Endothelial cell of umbilical vein (primary cell): Measurements from ENCODE around the gene ATXN1. TPM values are rescaled to one million over a fixed set of nuclear protein-coding genes. Genes with fewer than 3 reads are reported as not detected.
A peak's percentile ranks its signal among the peaks of the same experiment; 100 is the strongest.

Source experiments
- BruUV-seq: library from RNA; stranded (reverse); fragments of 400-500 nt; replicated peaks from 2 replicates; lab custom pipeline; 2021; lab: Mats Ljungman, UMichigan
- CTCF ChIA-PET: fragments of 300-600, 350-600 bp; sonication (Branson Sonifier 250); formaldehyde crosslinking; loops from one replicate; lab custom pipeline; 2021; ENCODE audit warnings: antibody characterized with exemption, inconsistent platforms; lab: Charles Lee
- POLR2A ChIA-PET: fragments of 300-600, 350-600 bp; sonication (Branson Sonifier 250); formaldehyde crosslinking; loops from one replicate; lab custom pipeline; 2021; ENCODE audit warnings: antibody characterized with exemption, inconsistent platforms; lab: Charles Lee
- DNase-seq: peaks from one replicate; pipeline ENCODE4 v3.0.0-alpha.2; 2011; ENCODE audit warnings: low read depth, low spot score
- FAIRE-seq: peaks from 2 replicates; lab custom pipeline; 2011; peaks lifted over from hg19 to GRCh38; lab: Jason Lieb, UNC
- H2AFZ ChIP-seq: 2 replicates; pipeline ENCODE4 v1.6.0; 2012; ENCODE audit warnings: low read depth, low read length, control low read depth, inconsistent platforms
- H3K27ac ChIP-seq: 2 replicates; pipeline ENCODE4 v1.5.1; 2011; ENCODE audit warnings: low read depth, mild to moderate bottlenecking, control low read depth, low read length, moderate library complexity; ENCODE audit not compliant: insufficient read depth
- H3K27me3 ChIP-seq, 2 experiments: 2 replicates each; pipeline versions ENCODE4 v1.6.0 to v1.6.1; 2011; ENCODE audit warnings: low read length in 2 of 2, mixed read lengths in 1 of 2; ENCODE audit not compliant: control insufficient read depth in 2 of 2, insufficient read depth in 2 of 2
- H3K36me3 ChIP-seq, 2 experiments: 2 replicates in 1 of 2; 3 replicates in 1 of 2; pipeline ENCODE4 v1.5.1; 2011; ENCODE audit warnings: low read length in 2 of 2, mild to moderate bottlenecking in 1 of 2, moderate library complexity in 1 of 2; ENCODE audit not compliant: control insufficient read depth in 2 of 2, insufficient read depth in 2 of 2; ENCODE audit errors: extremely low read depth in 1 of 2
- H3K4me1 ChIP-seq: 3 replicates; pipeline ENCODE4 v1.5.1; 2011; ENCODE audit warnings: mild to moderate bottlenecking, low read length; ENCODE audit not compliant: control insufficient read depth, insufficient read depth; ENCODE audit errors: extremely low read depth
- H3K4me2 ChIP-seq: 2 replicates; pipeline ENCODE4 v1.6.1; 2011; ENCODE audit warnings: low read length, control low read depth, mixed read lengths; ENCODE audit not compliant: insufficient read depth
- H3K4me3 ChIP-seq, 3 experiments: fragments of 200-600 bp in 1 of 3; sonication (generic), shearing (Covaris generic) in 1 of 3; replicated peaks in 1 of 3; 2 replicates each; pipeline ENCODE4 v1.5.1; 2011 to 2016; ENCODE audit warnings: control low read depth in 3 of 3, low read length in 3 of 3, mild to moderate bottlenecking in 2 of 3, inconsistent platforms in 1 of 3, low read depth in 1 of 3, moderate library complexity in 1 of 3; ENCODE audit not compliant: insufficient read depth in 1 of 3
- H3K79me2 ChIP-seq: 2 replicates; pipeline ENCODE4 v1.6.0; 2012; ENCODE audit warnings: low read length, inconsistent platforms; ENCODE audit not compliant: control insufficient read depth, insufficient read depth
- H3K9ac ChIP-seq: replicated peaks from 2 replicates; pipeline ENCODE3; 2011; ENCODE audit warnings: low read length, control low read depth; ENCODE audit not compliant: insufficient read depth; ENCODE audit errors: extremely low read depth
- H3K9me1 ChIP-seq: replicated peaks from 3 replicates; pipeline ENCODE4 v1.6.0; 2011; ENCODE audit warnings: mild to moderate bottlenecking, low read length; ENCODE audit not compliant: control insufficient read depth, insufficient read depth; ENCODE audit errors: extremely low read depth
- H3K9me3 ChIP-seq: replicated peaks from 2 replicates; pipeline ENCODE4 v1.5.1; 2012; ENCODE audit warnings: low read length, inconsistent platforms; ENCODE audit not compliant: control insufficient read depth, insufficient read depth
- H4K20me1 ChIP-seq: replicated peaks from 2 replicates; pipeline ENCODE3; 2011; ENCODE audit warnings: mild to moderate bottlenecking, low read length; ENCODE audit not compliant: control insufficient read depth, insufficient read depth; ENCODE audit errors: extremely low read depth
- EZH2 ChIP-seq: IDR thresholded peaks from 2 replicates; pipeline ENCODE4 v1.6.1; 2012; ENCODE audit warnings: borderline replicate concordance, low read depth, mild to moderate bottlenecking, moderate library complexity, low read length, inconsistent platforms; ENCODE audit not compliant: severe bottlenecking
- FOS ChIP-seq: IDR thresholded peaks from 2 replicates; pipeline ENCODE4 v1.6.1; 2011; ENCODE audit warnings: mild to moderate bottlenecking, low read length, moderate library complexity, borderline replicate concordance; ENCODE audit not compliant: insufficient read depth
- GATA2 ChIP-seq: IDR thresholded peaks from 2 replicates; pipeline ENCODE4 v1.7.0; 2011; ENCODE audit warnings: low read depth, mild to moderate bottlenecking, moderate library complexity, mixed read lengths, low read length; ENCODE audit not compliant: insufficient read length, insufficient read depth
- JUN ChIP-seq: IDR thresholded peaks from 2 replicates; pipeline ENCODE4 v1.6.1; 2011; ENCODE audit warnings: borderline replicate concordance, low read depth; ENCODE audit not compliant: insufficient read length, insufficient read depth
- MYC ChIP-seq: IDR thresholded peaks from one replicate; pipeline ENCODE4 v1.6.1; 2011; ENCODE audit warnings: mild to moderate bottlenecking, low read depth, low read length
- POLR2A ChIP-seq: IDR thresholded peaks from 2 replicates; pipeline ENCODE4 v1.6.1; 2012; ENCODE audit warnings: low read depth, mild to moderate bottlenecking, control low read depth, low read length
- POLR2AphosphoS5 ChIP-seq: IDR thresholded peaks from 2 replicates; pipeline ENCODE4 v1.6.1; 2012; ENCODE audit warnings: low read depth, mild to moderate bottlenecking, control low read depth, low read length, moderate library complexity; ENCODE audit not compliant: insufficient read depth
- dilution Hi-C: fragments of 300-500 bp; cut with MboI; formaldehyde crosslinking; loops from one replicate; pipeline ENCODE4 v1.15.0; 2019; ENCODE audit warnings: low sequenced_read_pairs; ENCODE audit not compliant: extremely low pct_ligation_motif_present
- intact Hi-C: fragments of 100-400 bp; cut with micrococcal nuclease; formaldehyde crosslinking; loops from one replicate; pipeline ENCODE4 v1.10.0; 2022
- polyA plus RNA-seq, 4 experiments: library from polyadenylated mRNA; depleted of rRNA in 3 of 4; stranded (reverse) in 3 of 4; unstranded in 1 of 4; fragments of >200 nt; gene quantifications; 2 replicates each; pipeline versions ENCODE4 v1.2.1 to v1.2.3, GENCODE V29; 2011 to 2012; ENCODE audit warnings: missing spikeins in 1 of 4
- total RNA-seq: library from RNA; stranded (reverse); gene quantifications from 2 replicates; pipeline ENCODE4 v1.2.3, GENCODE V29; 2021
- TF ChIP-seq, protein P1 (sequence below): IDR thresholded peaks from 2 replicates; pipeline ENCODE4 v1.6.1; 2011; ENCODE audit not compliant: insufficient read depth, insufficient read length
- TF ChIP-seq, protein P2 (sequence below), 2 donors: IDR thresholded peaks; 1 replicate in 1 of 2; 2 replicates in 1 of 2; pipeline ENCODE4 v1.5.1; 2011; ENCODE audit warnings: low read length in 2 of 2, mild to moderate bottlenecking in 2 of 2, moderate library complexity in 2 of 2, control low read depth in 1 of 2, inconsistent platforms in 1 of 2, low read depth in 1 of 2; ENCODE audit not compliant: insufficient read depth in 1 of 2; ENCODE audit errors: extremely low read depth in 1 of 2

ATXN1 gene
- total and polyA plus RNA-seq, 2 donors (not counting 3 experiments of a cell fraction or from before 2014, with no cell fraction given), result 16.4 to 33.0 TPM

DNA sequence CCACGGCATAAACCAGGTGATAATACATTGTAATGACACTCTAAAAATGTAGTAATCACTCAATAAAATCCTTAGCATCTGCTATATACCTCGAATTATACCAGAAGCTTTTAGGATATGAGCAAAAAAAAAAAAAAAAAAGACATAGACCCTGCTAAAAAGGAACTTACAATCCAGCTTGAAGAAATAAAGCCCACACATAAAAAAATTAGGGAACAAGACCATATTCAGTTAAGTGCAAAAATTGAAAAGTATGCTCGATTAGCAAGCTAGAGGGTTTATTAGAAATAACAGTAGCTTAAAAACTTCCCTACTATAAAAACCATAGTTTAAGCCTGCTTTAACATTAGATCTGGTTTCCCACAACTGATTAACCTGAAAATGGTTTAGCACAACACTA, 387.2 kb downstream of the ATXN1 start:
- DNase-seq (no peak), FAIRE-seq (no peak)
- Histone ChIP-seq H3K4me2 (no peak overlapping the region), H3K9ac (no peak overlapping the region), H3K9me1 (no peaks in the 10 kb centered on the region), H3K36me3 (no peaks in the 10 kb centered on the region), H3K79me2 (no peaks in the 10 kb centered on the region), H3K4me1 (peaks cover 7% of the 10 kb centered on the region), H3K27ac (no peak overlapping the region), H3K4me3 (no peak overlapping the region), H3K9me3 (no peaks in the 10 kb centered on the region), H2AFZ (no peak overlapping the region), H4K20me1 (no peaks in the 10 kb centered on the region), H3K27me3 (no peaks in the 10 kb centered on the region)
- TF ChIP-seq GATA2, result no peak
- TF ChIP-seq, protein P1, sequence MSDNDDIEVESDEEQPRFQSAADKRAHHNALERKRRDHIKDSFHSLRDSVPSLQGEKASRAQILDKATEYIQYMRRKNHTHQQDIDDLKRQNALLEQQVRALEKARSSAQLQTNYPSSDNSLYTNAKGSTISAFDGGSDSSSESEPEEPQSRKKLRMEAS, result no peak
- no peak for TF ChIP-seq POLR2A
- CTCF ChIA-PET, result interaction anchor here (1.0 kb wide), 1 partner anchor 16 kb away, joined by 3 read pairs; no protein-coding TSS in a partner anchor
- no TSS peak for BruUV-seq
- dilution Hi-C loops (no loop called here), intact Hi-C loops (no loop called here)
- POLR2A ChIA-PET, result no interaction called here

DNA sequence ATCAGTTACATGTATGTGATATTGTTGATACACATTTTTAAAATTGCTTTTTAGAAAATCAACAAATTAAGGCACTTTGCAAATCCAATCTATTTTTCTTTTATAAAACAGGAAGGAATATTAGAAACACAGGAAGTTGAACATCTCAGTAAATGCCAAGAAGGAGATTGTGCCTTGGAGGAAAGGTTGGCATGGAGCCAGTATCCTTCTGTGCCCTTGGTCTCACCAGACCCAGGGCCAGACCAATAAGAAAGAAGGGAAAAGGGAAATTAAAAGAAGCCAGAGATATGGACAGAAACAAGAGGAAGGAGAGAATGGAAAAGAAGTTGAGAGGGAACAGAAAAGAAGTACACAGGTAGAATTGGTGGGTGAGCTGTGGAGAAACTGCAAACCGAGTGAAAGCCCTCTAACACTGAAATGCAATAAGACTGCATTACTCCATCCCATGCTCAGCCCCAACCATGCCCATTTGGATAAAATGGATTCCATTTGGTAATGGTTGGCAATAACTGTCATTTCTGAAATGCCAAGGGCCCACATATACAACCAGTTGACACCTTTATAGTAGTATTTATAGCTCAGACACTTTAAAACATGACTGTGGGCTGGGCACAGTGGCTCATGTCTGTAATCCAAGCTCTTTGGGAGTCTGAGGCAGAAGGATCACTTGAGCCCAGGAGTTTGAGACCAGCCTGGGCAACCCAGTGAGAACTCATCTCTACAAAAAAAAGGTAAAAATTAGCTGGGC, 389.1 kb downstream of the ATXN1 start:
- DNase-seq, result peak; percentile 65

More for the DNA sequence above, 389.1 kb downstream of the ATXN1 start:
- no peak overlapping the region for H3K9ac ChIP-seq
- BruUV-seq, result no TSS peak
- intact Hi-C loops (no loop called here), dilution Hi-C loops (no loop called here)
- H3K4me1 ChIP-seq, result peaks cover 7% of the 10 kb centered on the region
- H3K27me3 ChIP-seq, result no peaks in the 10 kb centered on the region
- H4K20me1 ChIP-seq, result no peaks in the 10 kb centered on the region
- peak; percentile 35 for FAIRE-seq
- H2AFZ ChIP-seq, result no peak overlapping the region
- H3K36me3 ChIP-seq, result no peaks in the 10 kb centered on the region
- no peaks in the 10 kb centered on the region for H3K9me1 ChIP-seq
- ChIA-PET CTCF (interaction anchor here (0.7 kb wide), 1 partner anchor 33 kb away, joined by 3 read pairs; no protein-coding TSS in a partner anchor), POLR2A (no interaction called here)
- H3K9me3 ChIP-seq, result no peaks in the 10 kb centered on the region
- H3K4me3 ChIP-seq, result no peak overlapping the region
- no peaks in the 10 kb centered on the region for H3K79me2 ChIP-seq
- H3K27ac ChIP-seq, result no peak overlapping the region
- no peak overlapping the region for H3K4me2 ChIP-seq
- TF ChIP-seq FOS (no peak), POLR2A (no peak), MYC (no peak), JUN (no peak), POLR2AphosphoS5 (no peak), GATA2 (no peak), EZH2 (no peak)
- TF ChIP-seq, protein P1, result no peak
- TF ChIP-seq, protein P2, sequence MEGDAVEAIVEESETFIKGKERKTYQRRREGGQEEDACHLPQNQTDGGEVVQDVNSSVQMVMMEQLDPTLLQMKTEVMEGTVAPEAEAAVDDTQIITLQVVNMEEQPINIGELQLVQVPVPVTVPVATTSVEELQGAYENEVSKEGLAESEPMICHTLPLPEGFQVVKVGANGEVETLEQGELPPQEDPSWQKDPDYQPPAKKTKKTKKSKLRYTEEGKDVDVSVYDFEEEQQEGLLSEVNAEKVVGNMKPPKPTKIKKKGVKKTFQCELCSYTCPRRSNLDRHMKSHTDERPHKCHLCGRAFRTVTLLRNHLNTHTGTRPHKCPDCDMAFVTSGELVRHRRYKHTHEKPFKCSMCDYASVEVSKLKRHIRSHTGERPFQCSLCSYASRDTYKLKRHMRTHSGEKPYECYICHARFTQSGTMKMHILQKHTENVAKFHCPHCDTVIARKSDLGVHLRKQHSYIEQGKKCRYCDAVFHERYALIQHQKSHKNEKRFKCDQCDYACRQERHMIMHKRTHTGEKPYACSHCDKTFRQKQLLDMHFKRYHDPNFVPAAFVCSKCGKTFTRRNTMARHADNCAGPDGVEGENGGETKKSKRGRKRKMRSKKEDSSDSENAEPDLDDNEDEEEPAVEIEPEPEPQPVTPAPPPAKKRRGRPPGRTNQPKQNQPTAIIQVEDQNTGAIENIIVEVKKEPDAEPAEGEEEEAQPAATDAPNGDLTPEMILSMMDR (IDR thresholded peaks at IDR 0.05; ENCODE audit: extremely low read depth in 1 of 2, insufficient read depth in 1 of 2, low read depth in 1 of 2, low read length in 2 of 2), result no peak
